GM12878 (cell line): ENCODE measurements around the gene SP8. TPM values are rescaled to one million over a fixed set of nuclear protein-coding genes. Genes with fewer than 3 reads are reported as not detected.

Experiments
- CBX3 ChIP-seq: fragments of 200-600 bp; sonication (generic); IDR thresholded peaks from 2 replicates; pipeline ENCODE4 v1.6.1; 2016; ENCODE audit warnings: low read depth, borderline replicate concordance
- CTCF ChIP-seq, 3 experiments: IDR thresholded peaks in 2 of 3; conservative IDR thresholded peaks in 1 of 3; 2 replicates each; pipeline ENCODE4 v1.5.1; 2011; ENCODE audit warnings: low read depth in 3 of 3, low read length in 3 of 3, mild to moderate bottlenecking in 3 of 3, control low read depth in 2 of 3, moderate library complexity in 2 of 3, inconsistent platforms in 1 of 3, mixed read lengths in 1 of 3; ENCODE audit not compliant: control insufficient read depth in 2 of 3, insufficient read depth in 1 of 3; ENCODE audit errors: extremely low read depth in 1 of 3
- E2F4 ChIP-seq: IDR thresholded peaks from 2 replicates; pipeline ENCODE4 v1.6.1; 2012; ENCODE audit warnings: low read depth, low read length, improper control_type of control experiment
- KDM1A ChIP-seq: fragments of 200-600 bp; sonication (generic); IDR thresholded peaks from 2 replicates; pipeline ENCODE4 v1.6.1; 2016; ENCODE audit warnings: borderline replicate concordance
- SMARCA5 ChIP-seq: fragments of 450-650 bp; IDR thresholded peaks from 2 replicates; pipeline ENCODE4 v1.6.1; 2017; ENCODE audit warnings: mild to moderate bottlenecking
- STAT1 ChIP-seq: fragments of 450-650 bp; conservative IDR thresholded peaks from 2 replicates; pipeline ENCODE4 v1.6.1; 2014; ENCODE audit warnings: antibody characterized with exemption, mild to moderate bottlenecking
- ZNF592 ChIP-seq: fragments of 450-650 bp; IDR thresholded peaks from 2 replicates; pipeline ENCODE4 v1.6.1; 2017; ENCODE audit warnings: mild to moderate bottlenecking, moderate library complexity
- polyA plus RNA-seq, 11 experiments: library from polyadenylated mRNA; depleted of rRNA in 4 of 11; unstranded in 6 of 11; stranded (reverse) in 5 of 11; fragments of >200 nt; fragmentation: Nextera tagmentation in 4 of 11; fragmentation: Illumina TruSeq in 1 of 11; extraction: Ambion mirVana in 4 of 11; extraction: Trizol in 1 of 11; gene quantifications; 1 replicate in 1 of 11; 2 replicates in 10 of 11; pipeline versions ENCODE4 v1.2.1 to v1.2.3, GENCODE V29; 2011 to 2016; ENCODE audit warnings: inconsistent platforms in 2 of 11, missing spikeins in 2 of 11, low read depth in 1 of 11
- total RNA-seq, 4 experiments: library from RNA; depleted of rRNA in 3 of 4; stranded (reverse); fragments of >200 nt in 3 of 4; fragmentation: Illumina TruSeq in 1 of 4; extraction: Trizol in 1 of 4; gene quantifications; 2 replicates each; pipeline versions ENCODE4 v1.2.1 to v1.2.3, GENCODE V29; 2013 to 2021

The SP8 gene
- total and polyA plus RNA-seq, 10 of the 15 experiments (the other 5 are each of a cell fraction or from before 2014, with no cell fraction given): not detected

GRCh38 chr7:20745702-20746101, 41.0 kb downstream of the SP8 start (continued):
- TF ChIP-seq CTCF (IDR thresholded peaks at IDR 0.05 in 2 of 3, conservative IDR thresholded peaks at IDR 0.05 in 1 of 3; ENCODE audit: control insufficient read depth in 2 of 3, extremely low read depth in 1 of 3, insufficient read depth in 1 of 3, low read depth in 3 of 3, low read length in 3 of 3) (no peak), CBX3 (no peak), KDM1A (no peak), E2F4 (no peak), SMARCA5 (no peak), STAT1 (no peak), ZNF592 (no peak)
